Kidney (tissue), 14 donors: ENCODE results near the gene LACRT. TPM values are rescaled to one million over a fixed set of nuclear protein-coding genes. Genes with fewer than 3 reads are reported as not detected.
A peak's percentile ranks its signal among the peaks of the same experiment; 100 is the strongest.

Experiments used
- DNase-seq, 5 donors: peaks; one replicate each; pipeline ENCODE4 v3.0.0-alpha.2; 2013 to 2020
- FAIRE-seq: peaks from 2 replicates; lab custom pipeline; 2012; peaks lifted over from hg19 to GRCh38; lab: Jason Lieb, UNC
- H3K27ac ChIP-seq, 2 donors: one replicate each; pipeline ENCODE4 v1.7.0; 2013; ENCODE audit warnings: low read depth in 2 of 2, low read length in 2 of 2, inconsistent platforms in 1 of 2
- H3K27me3 ChIP-seq: one replicate; pipeline ENCODE4 v1.7.1; 2013; ENCODE audit warnings: low read length, inconsistent platforms; ENCODE audit not compliant: control insufficient read depth, insufficient read depth
- H3K36me3 ChIP-seq, 3 donors: one replicate each; pipeline versions ENCODE4 v1.7.0 to v1.7.1; 2013; ENCODE audit warnings: low read length in 3 of 3, control low read depth in 1 of 3, inconsistent platforms in 1 of 3; ENCODE audit not compliant: insufficient read depth in 3 of 3, control insufficient read depth in 2 of 3
- H3K4me1 ChIP-seq, 3 donors: one replicate each; pipeline versions ENCODE4 v1.7.0 to v1.7.1; 2013; ENCODE audit warnings: low read length in 3 of 3, inconsistent platforms in 1 of 3, low read depth in 1 of 3; ENCODE audit not compliant: control insufficient read depth in 2 of 3, insufficient read depth in 2 of 3
- H3K4me3 ChIP-seq, 3 donors: one replicate each; pipeline versions ENCODE4 v1.7.0 to v1.8.1; 2013; ENCODE audit warnings: low read length in 3 of 3, control low read depth in 1 of 3, inconsistent platforms in 1 of 3
- H3K9ac ChIP-seq, 3 donors: one replicate each; pipeline versions ENCODE4 v1.7.0 to v1.7.1; 2013; ENCODE audit warnings: low read length in 3 of 3, control low read depth in 1 of 3, inconsistent platforms in 1 of 3
- H3K9me3 ChIP-seq, 3 donors: one replicate each; pipeline versions ENCODE4 v1.7.0 to v1.7.1; 2013; ENCODE audit warnings: low read length in 3 of 3, control low read depth in 1 of 3, inconsistent platforms in 1 of 3; ENCODE audit not compliant: control insufficient read depth in 2 of 3, insufficient read depth in 1 of 3
- CTCF ChIP-seq: IDR thresholded peaks from 3 replicates; pipeline ENCODE4 v1.5.1; 2012; ENCODE audit warnings: mild to moderate bottlenecking, moderate library complexity, borderline replicate concordance; ENCODE audit not compliant: insufficient read depth; ENCODE audit errors: extremely low read depth
- intact Hi-C: fragments of 100-400 bp; cut with DNase I; formaldehyde crosslinking; loops from one replicate; pipeline ENCODE4 v1.11.1; 2022
- polyA plus RNA-seq: library from polyadenylated mRNA; stranded (reverse); fragments of 350-450 nt; fragmentation: Illumina TruSeq; extraction: RNeasy Lipid Tissue Mini Kit (QIAGEN cat#74804); gene quantifications from one replicate; pipeline ENCODE4 v1.2.3, GENCODE V29; 2014; ENCODE audit warnings: low read depth, low replicate concordance; ENCODE audit not compliant: insufficient read depth
- total RNA-seq: library from RNA; stranded (reverse); fragmentation: NEBNext Ultra II Directional; extraction: Animal tissue kit (Norgen Biotek cat#: 25700); gene quantifications from one replicate; pipeline ENCODE4 v1.2.1, GENCODE V29; 2021
- donor health status: control.
- donor health status: control.
- donor health status: control.
- donor health status: control.
- donor health status: control.
- donor health status: DM: yes; HTN: yes; CAD: no.
- donor health status: Normal renal cell carcinoma (clear cell type).

LACRT gene
- total and polyA plus RNA-seq, 2 donors from 2014 or later = not detected

GRCh38 chr12:54660320-54660962 is 25.7 kb upstream of the LACRT start:
- no peak for FAIRE-seq
- intact Hi-C loops = no loop called here
- H3K27ac ChIP-seq = no peak overlapping the region

GRCh38 chr12:54658306-54659264 is 23.9 kb upstream of the LACRT start:
- DNase-seq = peak in 4 of 5 donors; percentile 32 to 65 (median 58)
- FAIRE-seq = no peak
- peak; percentile 47 for TF ChIP-seq CTCF

More at GRCh38 chr12:54660320-54660962, 25.7 kb upstream of the LACRT start:
- TF ChIP-seq CTCF = no peak
- no peak for DNase-seq
- H3K9me3 ChIP-seq = no peaks in the 10 kb centered on the region
- no peaks in the 10 kb centered on the region for H3K36me3 ChIP-seq
- H3K9ac ChIP-seq = no peak overlapping the region
- H3K27me3 ChIP-seq = no peaks in the 10 kb centered on the region
- H3K4me3 ChIP-seq = no peak overlapping the region
- H3K4me1 ChIP-seq = no peaks in the 10 kb centered on the region

GRCh38 chr12:54657105-54657607 is 22.5 kb upstream of the LACRT start:
- Histone ChIP-seq H3K36me3 (no peaks in the 10 kb centered on the region), H3K4me1 (no peaks in the 10 kb centered on the region), H3K4me3 (no peak overlapping the region), H3K9ac (no peak overlapping the region), H3K9me3 (no peaks in the 10 kb centered on the region), H3K27me3 (no peaks in the 10 kb centered on the region), H3K27ac (no peak overlapping the region)
- no peak for TF ChIP-seq CTCF
- DNase-seq = no peak
- no peak for FAIRE-seq
- intact Hi-C loops = no loop called here

More at GRCh38 chr12:54658306-54659264, 23.9 kb upstream of the LACRT start:
- Histone ChIP-seq H3K27me3 (no peaks in the 10 kb centered on the region), H3K9ac (no peak overlapping the region), H3K27ac (no peak overlapping the region), H3K4me3 (no peak overlapping the region), H3K9me3 (no peaks in the 10 kb centered on the region), H3K36me3 (no peaks in the 10 kb centered on the region), H3K4me1 (no peaks in the 10 kb centered on the region)
- intact Hi-C loops = no loop called here
